Activated T-cell treated with anti-CD3 and anti-CD28 coated beads for 1 hour (primary cell): ENCODE results near the gene ANKRD13B.
A peak's percentile ranks its signal among the peaks of the same experiment; 100 is the strongest.

ENCODE experiments used
- DNase-seq: peaks from one replicate; pipeline ENCODE4 v3.0.0-alpha.2; 2020; ENCODE audit warnings: low read depth

Gene ANKRD13B

GRCh38 chr17:29581583-29582253 lies 11.2 kb upstream of the ANKRD13B start:
- no peak for DNase-seq

- no peak for DNase-seq
These were observed 10.6 kb upstream of the ANKRD13B start for GRCh38 chr17:29582254-29582765.

GRCh38 chr17:29582772-29583171 lies 10.2 kb upstream of the ANKRD13B start:
- no peak for DNase-seq

- no peak for DNase-seq
These were observed 9.3 kb upstream of the ANKRD13B start for GRCh38 chr17:29583324-29584248.

GRCh38 chr17:29584452-29585079 lies 8.4 kb upstream of the ANKRD13B start:
- DNase-seq, result no peak

GRCh38 chr17:29585080-29585751 lies 7.7 kb upstream of the ANKRD13B start:
- no peak for DNase-seq

- no peak for DNase-seq
These were observed 6.1 kb upstream of the ANKRD13B start for GRCh38 chr17:29586676-29587469.

- no peak for DNase-seq
These were observed 5.3 kb upstream of the ANKRD13B start for GRCh38 chr17:29587591-29587990.

GRCh38 chr17:29588017-29588561 lies 4.8 kb upstream of the ANKRD13B start:
- DNase-seq, result no peak

- DNase-seq, result no peak
These were observed 4.1 kb upstream of the ANKRD13B start for GRCh38 chr17:29588562-29589411.

- peak; percentile 77 for DNase-seq
These were observed 3.2 kb upstream of the ANKRD13B start, which contains the start of gene GIT1 for GRCh38 chr17:29589524-29590410. GIT1 (minus strand) TSS chr17:29589648; CDS start chr17:29589378, 270 bp downstream.

GRCh38 chr17:29590411-29591145 lies 2.4 kb upstream of the ANKRD13B start:
- no peak for DNase-seq

GRCh38 chr17:29591146-29591736 lies 1.7 kb upstream of the ANKRD13B start:
- no peak for DNase-seq

GRCh38 chr17:29591737-29592608 lies 959 bp upstream of the ANKRD13B start:
- DNase-seq, result peak; percentile 68

GRCh38 chr17:29593591-29594518 lies 923 bp downstream of the ANKRD13B start:
- DNase-seq, result no peak
